H9 (cell line): ENCODE data around the gene ADCY1. TPM values are rescaled to one million over a fixed set of nuclear protein-coding genes. Genes with fewer than 3 reads are reported as not detected.

Experiments used
- DNase-seq: peaks from one replicate; pipeline ENCODE4 v3.0.0-alpha.2; 2017
- H2AFZ ChIP-seq: one replicate; pipeline ENCODE4 v1.6.1; 2013; ENCODE audit warnings: mild to moderate bottlenecking, low read length, control low read depth, moderate library complexity
- H2AK5ac ChIP-seq: 2 replicates; pipeline ENCODE4 v1.6.1; 2013; ENCODE audit warnings: low read length, control low read depth, mixed read lengths; ENCODE audit not compliant: insufficient read length
- H2BK120ac ChIP-seq: one replicate; pipeline ENCODE4 v1.6.1; 2013; ENCODE audit warnings: low read depth, mild to moderate bottlenecking, low read length, control low read depth, inconsistent platforms; ENCODE audit not compliant: poor library complexity, severe bottlenecking
- H2BK12ac ChIP-seq: 2 replicates; pipeline ENCODE4 v1.6.1; 2013; ENCODE audit warnings: low read length, control low read depth, mixed read lengths, low read depth; ENCODE audit not compliant: insufficient read length
- H2BK15ac ChIP-seq: 2 replicates; pipeline ENCODE4 v1.6.1; 2013; ENCODE audit warnings: low read depth, low read length, control low read depth
- H2BK20ac ChIP-seq: one replicate; pipeline ENCODE4 v1.6.1; 2013; ENCODE audit warnings: low read depth, mild to moderate bottlenecking, low read length, control low read depth, inconsistent platforms; ENCODE audit not compliant: poor library complexity, severe bottlenecking
- H2BK5ac ChIP-seq: 2 replicates; pipeline ENCODE4 v1.6.1; 2013; ENCODE audit warnings: low read length, control low read depth, mixed read lengths; ENCODE audit not compliant: insufficient read length
- H3K14ac ChIP-seq: 2 replicates; pipeline ENCODE4 v1.6.1; 2013; ENCODE audit warnings: low read length, control low read depth; ENCODE audit not compliant: insufficient read depth
- H3K18ac ChIP-seq: 2 replicates; pipeline ENCODE4 v1.6.1; 2013; ENCODE audit warnings: low read depth, mild to moderate bottlenecking, mixed read lengths, low read length, control low read depth; ENCODE audit not compliant: insufficient read length
- H3K23ac ChIP-seq: 2 replicates; pipeline ENCODE4 v1.6.1; 2013; ENCODE audit warnings: low read length, control low read depth, mixed read lengths, low read depth; ENCODE audit not compliant: insufficient read length
- H3K23me2 ChIP-seq: 2 replicates; pipeline ENCODE4 v1.6.1; 2013; ENCODE audit warnings: low read depth, mild to moderate bottlenecking, mixed read lengths, low read length, control low read depth; ENCODE audit not compliant: insufficient read length, poor library complexity, severe bottlenecking
- H3K27ac ChIP-seq: 2 replicates; pipeline ENCODE4 v1.5.1; 2013; ENCODE audit warnings: low read length, control low read depth, mixed read lengths, low read depth; ENCODE audit not compliant: insufficient read length
- H3K27me3 ChIP-seq: 2 replicates; pipeline ENCODE4 v1.6.1; 2013; ENCODE audit warnings: low read length, control low read depth, inconsistent platforms; ENCODE audit not compliant: insufficient read depth
- H3K4ac ChIP-seq: 2 replicates; pipeline ENCODE4 v1.6.1; 2013; ENCODE audit warnings: low read depth, mild to moderate bottlenecking, control low read depth, inconsistent platforms, low read length, moderate library complexity
- H3K4me1 ChIP-seq: 2 replicates; pipeline ENCODE4 v1.6.1; 2013; ENCODE audit warnings: low read length, control low read depth, inconsistent platforms; ENCODE audit not compliant: insufficient read depth
- H3K4me2 ChIP-seq: 2 replicates; pipeline ENCODE4 v1.6.1; 2013; ENCODE audit warnings: low read length, control low read depth, mixed read lengths; ENCODE audit not compliant: insufficient read length, insufficient read depth
- H3K56ac ChIP-seq: 2 replicates; pipeline ENCODE4 v1.6.1; 2013; ENCODE audit warnings: low read depth, mild to moderate bottlenecking, mixed read lengths, low read length, control low read depth; ENCODE audit not compliant: insufficient read length
- H3K79me1 ChIP-seq: 2 replicates; pipeline ENCODE4 v1.6.1; 2013; ENCODE audit warnings: low read depth, mild to moderate bottlenecking, moderate library complexity, low read length, control low read depth, inconsistent platforms; ENCODE audit not compliant: insufficient read depth, poor library complexity, severe bottlenecking
- H3K79me2 ChIP-seq: 2 replicates; pipeline ENCODE4 v1.6.1; 2013; ENCODE audit warnings: low read length, control low read depth, inconsistent platforms; ENCODE audit not compliant: insufficient read depth
- H3K9ac ChIP-seq: 2 replicates; pipeline ENCODE4 v1.6.1; 2013; ENCODE audit warnings: low read length, control low read depth, mixed read lengths; ENCODE audit not compliant: insufficient read length; ENCODE audit errors: extremely low read depth
- H3K9me3 ChIP-seq: one replicate; pipeline ENCODE4 v1.6.1; 2013; ENCODE audit warnings: low read depth, low read length, inconsistent platforms; ENCODE audit not compliant: control insufficient read depth
- H3T11ph ChIP-seq: one replicate; pipeline ENCODE4 v1.6.1; 2013; ENCODE audit warnings: mild to moderate bottlenecking, low read length, control low read depth, inconsistent platforms
- H4K20me1 ChIP-seq: one replicate; pipeline ENCODE4 v1.6.1; 2013; ENCODE audit not compliant: control insufficient read depth, insufficient read length, insufficient read depth
- H4K5ac ChIP-seq: 2 replicates; pipeline ENCODE4 v1.6.1; 2013; ENCODE audit warnings: low read depth, mild to moderate bottlenecking, mixed read lengths, low read length, control low read depth; ENCODE audit not compliant: insufficient read length
- H4K8ac ChIP-seq: replicated peaks from 2 replicates; pipeline ENCODE4 v1.6.1; 2013; ENCODE audit warnings: low read length, control low read depth, mixed read lengths, low read depth; ENCODE audit not compliant: insufficient read length
- H4K91ac ChIP-seq: 2 replicates; pipeline ENCODE4 v1.6.1; 2013; ENCODE audit warnings: low read depth, mild to moderate bottlenecking, moderate library complexity, mixed read lengths, low read length, control low read depth; ENCODE audit not compliant: insufficient read length
- H3K27ac Mint-ChIP-seq, 3 experiments: 2 replicates in 2 of 3; 3 replicates in 1 of 3; pipeline ENCODE4 v1.8.0; 2020 to 2021; ENCODE audit warnings: mixed read lengths in 3 of 3, mild to moderate bottlenecking in 1 of 3, moderate library complexity in 1 of 3
- H3K27me3 Mint-ChIP-seq: 2 replicates; pipeline ENCODE4 v1.8.0; 2021; ENCODE audit warnings: low read depth, mild to moderate bottlenecking, moderate library complexity, mixed read lengths
- H3K36me3 Mint-ChIP-seq, 3 experiments: 2 replicates in 2 of 3; 3 replicates in 1 of 3; pipeline ENCODE4 v1.8.0; 2020 to 2021; ENCODE audit warnings: low read depth in 3 of 3, mixed read lengths in 3 of 3; ENCODE audit not compliant: insufficient read depth in 1 of 3
- H3K4me1 Mint-ChIP-seq, 2 experiments: 2 replicates each; pipeline ENCODE4 v1.8.0; 2020; ENCODE audit warnings: mixed read lengths in 2 of 2
- H3K4me3 Mint-ChIP-seq, 2 experiments: 2 replicates in 1 of 2; 3 replicates in 1 of 2; pipeline ENCODE4 v1.8.0; 2020 to 2021; ENCODE audit warnings: mild to moderate bottlenecking in 2 of 2, mixed read lengths in 2 of 2, moderate library complexity in 1 of 2
- H3K9me3 Mint-ChIP-seq, 2 experiments: 2 replicates in 1 of 2; 3 replicates in 1 of 2; pipeline ENCODE4 v1.8.0; 2020; ENCODE audit warnings: mild to moderate bottlenecking in 2 of 2, mixed read lengths in 2 of 2, moderate library complexity in 1 of 2
- CTCF ChIP-seq: fragments of 200-600 bp; sonication (generic); conservative IDR thresholded peaks from 3 replicates; pipeline ENCODE4 v1.8.0; 2021; ENCODE audit warnings: antibody characterized with exemption, mild to moderate bottlenecking
- WGBS: extraction: QIAGEN DNeasy Blood & Tissue Kit; methylation state at CpG from one replicate; pipeline ENCODE4 v1.1.7; 2013; ENCODE audit warnings: missing lambda C conversion rate, low lambda C conversion rate, mixed read lengths; ENCODE audit not compliant: insufficient read length; ENCODE audit errors: extremely low coverage; 5-methylcytosine and 5-hydroxymethylcytosine counted together
- total RNA-seq: library from RNA; stranded (reverse); gene quantifications from 2 replicates; pipeline ENCODE4 v1.2.1, GENCODE V29; 2021

The ADCY1 gene
- total RNA-seq, 1 experiment from 2014 or later, result 21.6 TPM

- no peak overlapping the region for H2BK120ac ChIP-seq
- H2AK5ac ChIP-seq, result no peak overlapping the region
- Mint-ChIP-seq H3K9me3 (no peaks in the 10 kb centered on the region), H3K27me3 (no peaks in the 10 kb centered on the region), H3K36me3 (peaks cover 0 to 2% (median 2%) of the 10 kb centered on the region in 3 experiments; a peak in 2 of 7 replicates), H3K4me1 (peaks cover 9 to 13% of the 10 kb centered on the region in 2 experiments), H3K27ac (peak overlapping the region in 1 of 3 experiments; percentile 91; a peak in 1 of 7 replicates), H3K4me3 (no peak overlapping the region)
- no peak overlapping the region for H4K8ac ChIP-seq
- H2BK12ac ChIP-seq, result no peak overlapping the region
- no peak overlapping the region for H2BK15ac ChIP-seq
- H4K91ac ChIP-seq, result no peak overlapping the region
- no peak overlapping the region for H3K18ac ChIP-seq
- H2BK20ac ChIP-seq, result no peak overlapping the region
- peak; percentile 41 for DNase-seq
- H3K27ac ChIP-seq, result no peak overlapping the region
- H3K14ac ChIP-seq, result no peak overlapping the region; the same call in 1 of the 2 replicates
- no peaks in the 10 kb centered on the region for H3K4me1 ChIP-seq
- no peak overlapping the region for H3K4me2 ChIP-seq
- H4K5ac ChIP-seq, result no peak overlapping the region
- H3T11ph ChIP-seq, result no peak overlapping the region
- no peaks in the 10 kb centered on the region for H3K23me2 ChIP-seq
- no peaks in the 10 kb centered on the region for H3K27me3 ChIP-seq
- peak; percentile 28; the same call in 1 of the 3 replicates for TF ChIP-seq CTCF
- H3K23ac ChIP-seq, result no peak overlapping the region
- no peaks in the 10 kb centered on the region for H4K20me1 ChIP-seq
- H2AFZ ChIP-seq, result no peak overlapping the region
- no peaks in the 10 kb centered on the region for H3K79me1 ChIP-seq
- no peak overlapping the region for H3K9ac ChIP-seq
- WGBS, result no CpG with 5 or more reads among the region's 10 CpGs
- H3K79me2 ChIP-seq, result peaks cover 2% of the 10 kb centered on the region; the same call in 1 of the 2 replicates
- no peak overlapping the region for H3K56ac ChIP-seq
- no peak overlapping the region for H3K4ac ChIP-seq
- no peaks in the 10 kb centered on the region for H3K9me3 ChIP-seq
- H2BK5ac ChIP-seq, result no peak overlapping the region
Observed at GRCh38 chr7:45589061-45589460, 14.9 kb downstream of the ADCY1 start.
